ENCODE data around the gene SH3PXD2A.

DNA sequence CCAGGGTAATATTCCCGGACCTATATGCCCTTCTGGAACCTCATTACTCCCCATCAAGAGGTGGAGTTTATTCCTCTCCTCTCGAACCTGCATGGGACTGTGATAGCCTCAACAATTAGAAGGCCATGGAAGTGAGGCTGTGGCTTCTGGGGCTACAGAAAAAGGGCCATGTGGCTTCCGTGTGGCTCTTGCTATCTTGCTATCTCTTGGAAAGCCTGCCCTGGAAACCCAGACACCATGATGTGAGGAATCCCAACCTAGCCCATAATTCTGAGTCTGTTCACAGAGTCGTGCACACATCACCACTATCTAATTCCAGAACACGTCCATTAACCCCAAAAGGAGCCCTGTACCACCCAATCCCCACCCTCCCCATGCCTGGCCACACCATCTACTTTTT is 20.8 kb upstream of the SH3PXD2A start:
- TF ChIP-seq CTCF (conservative IDR thresholded peaks at IDR 0.05; ENCODE audit: low read depth, low read length) (no peak), POLR2A (IDR thresholded peaks at IDR 0.05; ENCODE audit: low read depth, low read length) (no peak), MAFK (IDR thresholded peaks at IDR 0.05; ENCODE audit: low read depth, low read length) (no peak), CEBPB (IDR thresholded peaks at IDR 0.05; ENCODE audit: low read depth, low read length) (no peak), MXI1 (IDR thresholded peaks at IDR 0.05; ENCODE audit: borderline replicate concordance, low read depth, low read length) (no peak), RAD21 (IDR thresholded peaks at IDR 0.05; ENCODE audit: low read length) (no peak), MAZ (IDR thresholded peaks at IDR 0.05; ENCODE audit: borderline replicate concordance, low read depth, low read length) (no peak)
- TF ChIP-seq, protein P1, sequence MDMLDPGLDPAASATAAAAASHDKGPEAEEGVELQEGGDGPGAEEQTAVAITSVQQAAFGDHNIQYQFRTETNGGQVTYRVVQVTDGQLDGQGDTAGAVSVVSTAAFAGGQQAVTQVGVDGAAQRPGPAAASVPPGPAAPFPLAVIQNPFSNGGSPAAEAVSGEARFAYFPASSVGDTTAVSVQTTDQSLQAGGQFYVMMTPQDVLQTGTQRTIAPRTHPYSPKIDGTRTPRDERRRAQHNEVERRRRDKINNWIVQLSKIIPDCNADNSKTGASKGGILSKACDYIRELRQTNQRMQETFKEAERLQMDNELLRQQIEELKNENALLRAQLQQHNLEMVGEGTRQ (IDR thresholded peaks at IDR 0.05; ENCODE audit: low read depth, low read length): no peak
- TF ChIP-seq, protein P2, sequence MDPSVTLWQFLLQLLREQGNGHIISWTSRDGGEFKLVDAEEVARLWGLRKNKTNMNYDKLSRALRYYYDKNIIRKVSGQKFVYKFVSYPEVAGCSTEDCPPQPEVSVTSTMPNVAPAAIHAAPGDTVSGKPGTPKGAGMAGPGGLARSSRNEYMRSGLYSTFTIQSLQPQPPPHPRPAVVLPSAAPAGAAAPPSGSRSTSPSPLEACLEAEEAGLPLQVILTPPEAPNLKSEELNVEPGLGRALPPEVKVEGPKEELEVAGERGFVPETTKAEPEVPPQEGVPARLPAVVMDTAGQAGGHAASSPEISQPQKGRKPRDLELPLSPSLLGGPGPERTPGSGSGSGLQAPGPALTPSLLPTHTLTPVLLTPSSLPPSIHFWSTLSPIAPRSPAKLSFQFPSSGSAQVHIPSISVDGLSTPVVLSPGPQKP (IDR thresholded peaks at IDR 0.05; ENCODE audit: borderline replicate concordance, low read depth, low read length): no peak
